Measurements from ENCODE around the gene ITIH1.
A peak's percentile ranks its signal among the peaks of the same experiment; 100 is the strongest.

ITIH1 gene

GRCh38 chr3:52816199-52816598 lies 38.8 kb downstream of the ITIH1 start:
- no peak for DNase-seq

GRCh38 chr3:52816654-52817053 lies 39.3 kb downstream of the ITIH1 start:
- DNase-seq: no peak

- DNase-seq: no peak
Observed at GRCh38 chr3:52817221-52817620, 39.8 kb downstream of the ITIH1 start.

GRCh38 chr3:52817860-52818259 lies 40.5 kb downstream of the ITIH1 start:
- no peak for DNase-seq

GRCh38 chr3:52819936-52820335 lies 42.5 kb downstream of the ITIH1 start:
- DNase-seq: no peak

GRCh38 chr3:52820736-52821135 lies 43.3 kb downstream of the ITIH1 start:
- no peak for DNase-seq

GRCh38 chr3:52822363-52822762 lies 45.0 kb downstream of the ITIH1 start:
- no peak for DNase-seq

GRCh38 chr3:52824037-52824436 lies 46.6 kb downstream of the ITIH1 start:
- DNase-seq: no peak

GRCh38 chr3:52827441-52827840 lies 50.0 kb downstream of the ITIH1 start:
- no peak for DNase-seq

- no peak for DNase-seq
Observed at GRCh38 chr3:52827866-52828376, 50.5 kb downstream of the ITIH1 start.

- no peak for DNase-seq
Observed at GRCh38 chr3:52829482-52829881, 52.1 kb downstream of the ITIH1 start.

- DNase-seq: no peak
Observed at GRCh38 chr3:52829906-52830463, 52.6 kb downstream of the ITIH1 start.

GRCh38 chr3:52830535-52831258 lies 53.3 kb downstream of the ITIH1 start, which contains the start of gene ITIH4:
TSS of gene ITIH4 (minus strand) at chr3:52830672. CDS start at chr3:52830642, 30 bp downstream.
- DNase-seq: no peak

- peak in 5 of 51 donors; percentile 5 to 56 (median 22) for DNase-seq
Observed at GRCh38 chr3:52831500-52832301, 54.3 kb downstream of the ITIH1 start.

- no peak for DNase-seq
Observed at GRCh38 chr3:52833202-52833601, 55.8 kb downstream of the ITIH1 start.

GRCh38 chr3:52834871-52835501 lies 57.6 kb downstream of the ITIH1 start, which contains the start of gene MUSTN1:
TSS of gene MUSTN1 (minus strand) at chr3:52835019. CDS start at chr3:52834948, 71 bp downstream.
- no peak for DNase-seq

GRCh38 chr3:52835766-52836470 lies 58.5 kb downstream of the ITIH1 start:
- no peak for DNase-seq

GRCh38 chr3:52836471-52836845 lies 59.1 kb downstream of the ITIH1 start:
- no peak for DNase-seq

GRCh38 chr3:52836986-52837385 lies 59.6 kb downstream of the ITIH1 start:
- no peak for DNase-seq

- DNase-seq: no peak
Observed at GRCh38 chr3:52838561-52839267, 61.3 kb downstream of the ITIH1 start.

GRCh38 chr3:52839268-52839575 lies 61.8 kb downstream of the ITIH1 start:
- DNase-seq: no peak
